NCI-H146 treated with DMSO at 0.1 percent for 48 hours (cell line): ENCODE results near the gene SNX10.
"Not testable (repeated sequence)": the region's sequence is repeated elsewhere in the genome, so short reads cannot be mapped to it uniquely, and the experiment has no call there.

Experiments used
- DNase-seq: peaks from one replicate; lab custom pipeline; 2025; ENCODE audit not compliant: unreplicated experiment; lab: John Stamatoyannopoulos, UW

SNX10 gene

GRCh38 chr7:26291699-26292538, at the start of gene SNX10:
TSS of gene SNX10 (plus strand) at chr7:26291862. CDS start at chr7:26346443, 54,581 bp downstream.
- peak; percentile 36 for DNase-seq

GRCh38 chr7:26245150-26245549, 46.5 kb upstream of the SNX10 start:
- DNase-seq: no peak

- no peak for DNase-seq
Observed at GRCh38 chr7:26250239-26250638, 41.4 kb upstream of the SNX10 start.

GRCh38 chr7:26261866-26262265, 29.8 kb upstream of the SNX10 start:
- DNase-seq: not testable (repeated sequence)

GRCh38 chr7:26265065-26265464, 26.6 kb upstream of the SNX10 start:
- no peak for DNase-seq

GRCh38 chr7:26265499-26266075, 26.1 kb upstream of the SNX10 start:
- no peak for DNase-seq

- DNase-seq: no peak
Observed at GRCh38 chr7:26267601-26268166, 24.0 kb upstream of the SNX10 start.

- DNase-seq: no peak
Observed at GRCh38 chr7:26275213-26275612, 16.4 kb upstream of the SNX10 start.

- no peak for DNase-seq
Observed at GRCh38 chr7:26278770-26279169, 12.9 kb upstream of the SNX10 start.

- no peak for DNase-seq
Observed at GRCh38 chr7:26279405-26279804, 12.3 kb upstream of the SNX10 start.

GRCh38 chr7:26280097-26280496, 11.6 kb upstream of the SNX10 start:
- DNase-seq: no peak

GRCh38 chr7:26280723-26281122, 10.9 kb upstream of the SNX10 start:
- DNase-seq: no peak

GRCh38 chr7:26284477-26284876, 7.2 kb upstream of the SNX10 start:
- no peak for DNase-seq

- peak; percentile 6 for DNase-seq
Observed at GRCh38 chr7:26284995-26285632, 6.5 kb upstream of the SNX10 start.

GRCh38 chr7:26286157-26286556, 5.5 kb upstream of the SNX10 start:
- DNase-seq: no peak

- DNase-seq: not testable (repeated sequence)
Observed at GRCh38 chr7:26288126-26288525, 3.5 kb upstream of the SNX10 start.

GRCh38 chr7:26291251-26291650, 411 bp upstream of the SNX10 start:
- no peak for DNase-seq

GRCh38 chr7:26292768-26293560, 1.3 kb downstream of the SNX10 start:
- peak; percentile 8 for DNase-seq

- no peak for DNase-seq
Observed at GRCh38 chr7:26293569-26294308, 2.1 kb downstream of the SNX10 start.

GRCh38 chr7:26295015-26295414, 3.4 kb downstream of the SNX10 start:
- no peak for DNase-seq
